Type B pancreatic cell (in vitro differentiated cells): Measurements from ENCODE around the gene DGCR2. TPM values are rescaled to one million over a fixed set of nuclear protein-coding genes. Genes with fewer than 3 reads are reported as not detected.

Experiments used
- DNase-seq: peaks from one replicate; pipeline ENCODE4 v3.0.0; 2021; ENCODE audit warnings: mixed read lengths; ENCODE audit not compliant: unreplicated experiment; ENCODE audit errors: extremely low spot score
- H3K27ac Mint-ChIP-seq: 2 replicates; pipeline ENCODE4 v1.8.0; 2021; ENCODE audit warnings: mild to moderate bottlenecking, mixed read lengths
- H3K27me3 Mint-ChIP-seq: 2 replicates; pipeline ENCODE4 v1.8.0; 2021; ENCODE audit warnings: mixed read lengths
- H3K36me3 Mint-ChIP-seq: 2 replicates; pipeline ENCODE4 v1.8.0; 2021; ENCODE audit warnings: mixed read lengths
- H3K4me1 Mint-ChIP-seq: one replicate; pipeline ENCODE4 v1.8.0; 2021; ENCODE audit warnings: mixed read lengths; ENCODE audit not compliant: unreplicated experiment
- H3K4me3 Mint-ChIP-seq: 2 replicates; pipeline ENCODE4 v1.8.0; 2021; ENCODE audit warnings: mild to moderate bottlenecking, mixed read lengths
- H3K9me3 Mint-ChIP-seq: 2 replicates; pipeline ENCODE4 v1.8.0; 2021; ENCODE audit warnings: mixed read lengths
- CTCF ChIP-seq: fragments of 200-600 bp; sonication (generic); conservative IDR thresholded peaks from 2 replicates; pipeline ENCODE4 v1.5.0; 2021; ENCODE audit warnings: antibody characterized with exemption, mild to moderate bottlenecking
- total RNA-seq: library from RNA; stranded (reverse); gene quantifications from 2 replicates; pipeline ENCODE4 v1.2.1, GENCODE V29; 2021; ENCODE audit warnings: low replicate concordance

Gene DGCR2
- total RNA-seq, 1 donor from 2014 or later, result 83.1 TPM

GRCh38 chr22:19124377-19124776 lies 2.2 kb upstream of the DGCR2 start:
- DNase-seq, result no peak
- H3K36me3 Mint-ChIP-seq, result no peaks in the 10 kb centered on the region
- H3K27me3 Mint-ChIP-seq, result no peaks in the 10 kb centered on the region
- H3K27ac Mint-ChIP-seq, result peak overlapping the region; percentile 84
- H3K4me1 Mint-ChIP-seq, result peaks cover 23% of the 10 kb centered on the region
- no peak overlapping the region for H3K4me3 Mint-ChIP-seq
- H3K9me3 Mint-ChIP-seq, result no peaks in the 10 kb centered on the region
- TF ChIP-seq CTCF, result no peak

GRCh38 chr22:19123936-19124335 lies 1.7 kb upstream of the DGCR2 start:
- H3K4me3 Mint-ChIP-seq, result no peak overlapping the region
- no peaks in the 10 kb centered on the region for H3K36me3 Mint-ChIP-seq
- H3K27ac Mint-ChIP-seq, result peak overlapping the region; percentile 84
- peaks cover 23% of the 10 kb centered on the region for H3K4me1 Mint-ChIP-seq
- H3K9me3 Mint-ChIP-seq, result no peaks in the 10 kb centered on the region
- TF ChIP-seq CTCF, result no peak
- H3K27me3 Mint-ChIP-seq, result no peaks in the 10 kb centered on the region
- DNase-seq, result no peak

- peak overlapping the region; percentile 91 for H3K4me3 Mint-ChIP-seq
- TF ChIP-seq CTCF, result no peak
- H3K27me3 Mint-ChIP-seq, result no peaks in the 10 kb centered on the region
- DNase-seq, result no peak
- H3K4me1 Mint-ChIP-seq, result peaks cover 23% of the 10 kb centered on the region
- H3K9me3 Mint-ChIP-seq, result no peaks in the 10 kb centered on the region
- peak overlapping the region; percentile 73 for H3K27ac Mint-ChIP-seq
- H3K36me3 Mint-ChIP-seq, result no peaks in the 10 kb centered on the region
These were observed 710 bp upstream of the DGCR2 start for GRCh38 chr22:19122752-19123492.

- Mint-ChIP-seq H3K4me3 (peak overlapping the region; percentile 94), H3K36me3 (no peaks in the 10 kb centered on the region), H3K4me1 (peaks cover 32% of the 10 kb centered on the region), H3K27me3 (no peaks in the 10 kb centered on the region), H3K9me3 (no peaks in the 10 kb centered on the region), H3K27ac (peak overlapping the region; percentile 94)
- DNase-seq, result no peak
- TF ChIP-seq CTCF, result no peak
These were observed 525 bp downstream of the DGCR2 start for GRCh38 chr22:19121631-19122142.

- no peak for DNase-seq
- H3K27me3 Mint-ChIP-seq, result no peaks in the 10 kb centered on the region
- no peak for TF ChIP-seq CTCF
- H3K4me1 Mint-ChIP-seq, result peaks cover 37% of the 10 kb centered on the region
- H3K9me3 Mint-ChIP-seq, result no peaks in the 10 kb centered on the region
- no peaks in the 10 kb centered on the region for H3K36me3 Mint-ChIP-seq
- peak overlapping the region; percentile 94 for H3K4me3 Mint-ChIP-seq
- peak overlapping the region; percentile 94 for H3K27ac Mint-ChIP-seq
These were observed 1.2 kb downstream of the DGCR2 start for GRCh38 chr22:19120829-19121630.
